Measurements from ENCODE around the gene FRMD4A.

GRCh38 chr10:14265709-14266108 is 65.0 kb downstream of the FRMD4A start:
- TF ChIP-seq CTCF (IDR thresholded peaks at IDR 0.05) = no peak
- no peak for TF ChIP-seq EP300 (IDR thresholded peaks at IDR 0.05)

Measured in stomach (tissue), 4 donors.